ENCODE measurements around the gene CCDC170. TPM values are rescaled to one million over a fixed set of nuclear protein-coding genes. Genes with fewer than 3 reads are reported as not detected.

CCDC170 gene
- total RNA-seq, 2 experiments from 2014 or later, result not detected

DNA sequence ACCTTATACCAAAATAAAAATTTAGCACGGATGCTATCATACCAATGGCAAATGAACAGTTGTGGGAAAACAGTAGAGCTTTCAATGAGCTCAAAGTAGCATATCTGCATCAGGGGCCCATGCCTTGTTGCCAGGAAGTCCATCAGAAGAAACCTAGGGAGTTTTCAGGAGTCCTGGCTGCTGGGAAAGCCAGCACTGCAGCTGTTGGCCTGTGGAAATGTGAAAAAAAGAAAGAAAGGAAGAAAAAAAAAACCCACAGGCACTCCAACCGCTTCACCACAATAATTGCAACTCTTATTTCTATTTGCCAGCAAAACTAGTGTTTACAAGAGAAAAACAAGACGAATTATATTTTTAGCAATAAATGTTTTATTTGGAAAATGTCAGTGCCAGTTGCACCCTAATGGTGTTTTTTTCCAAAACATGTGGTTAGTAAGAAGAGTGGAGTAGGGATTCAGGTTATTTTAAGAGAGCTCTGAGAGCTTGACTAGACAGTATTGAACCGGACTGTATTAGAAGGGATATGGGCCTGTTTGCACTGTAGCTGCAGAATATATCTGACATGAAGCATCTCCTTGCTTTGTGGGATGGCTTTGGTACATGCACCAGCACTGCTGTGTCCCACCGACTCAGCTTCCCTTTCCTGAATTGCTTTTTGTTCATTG, 137.3 kb downstream of the CCDC170 start:
- Mint-ChIP-seq H3K27ac (no peak overlapping the region), H3K27me3 (ENCODE audit: low read depth) (peaks cover 13% of the 10 kb centered on the region), H3K4me1 (ENCODE audit: low read depth) (peaks cover 18% of the 10 kb centered on the region), H3K36me3 (ENCODE audit: low read depth) (no peaks in the 10 kb centered on the region), H3K4me3 (no peak overlapping the region), H3K9me3 (no peaks in the 10 kb centered on the region)
- no peak for DNase-seq
- CTCF ChIA-PET, result no interaction called here
- intact Hi-C loops (cut with micrococcal nuclease), result no loop called here

- Mint-ChIP-seq H3K4me3 (no peak overlapping the region), H3K9me3 (no peaks in the 10 kb centered on the region), H3K4me1 (ENCODE audit: low read depth) (peaks cover 16% of the 10 kb centered on the region), H3K27ac (no peak overlapping the region), H3K27me3 (ENCODE audit: low read depth) (peaks cover 16% of the 10 kb centered on the region), H3K36me3 (ENCODE audit: low read depth) (no peaks in the 10 kb centered on the region)
- intact Hi-C loops (cut with micrococcal nuclease), result no loop called here
- CTCF ChIA-PET, result interaction anchor here (0.8 kb wide), 1 partner anchor 44 kb away, joined by 4 read pairs; no protein-coding TSS in a partner anchor
- DNase-seq, result no peak
These were observed 138.7 kb downstream of the CCDC170 start for GRCh38 chr6:151632415-151632987.

GRCh38 chr6:151633526-151634335, 139.9 kb downstream of the CCDC170 start:
- Mint-ChIP-seq H3K4me3 (no peak overlapping the region), H3K9me3 (no peaks in the 10 kb centered on the region), H3K27ac (no peak overlapping the region), H3K27me3 (ENCODE audit: low read depth) (peaks cover 22% of the 10 kb centered on the region), H3K36me3 (ENCODE audit: low read depth) (no peaks in the 10 kb centered on the region), H3K4me1 (ENCODE audit: low read depth) (peaks cover 4% of the 10 kb centered on the region)
- DNase-seq, result no peak
- CTCF ChIA-PET, result interaction anchor here (0.8 kb wide), 1 partner anchor 43 kb away, joined by 4 read pairs; no protein-coding TSS in a partner anchor
- intact Hi-C loops (cut with micrococcal nuclease), result no loop called here

GRCh38 chr6:151634336-151634720, 140.5 kb downstream of the CCDC170 start:
- CTCF ChIA-PET, result no interaction called here
- Mint-ChIP-seq H3K27ac (no peak overlapping the region), H3K4me1 (ENCODE audit: low read depth) (peaks cover 2% of the 10 kb centered on the region), H3K9me3 (no peaks in the 10 kb centered on the region), H3K36me3 (ENCODE audit: low read depth) (no peaks in the 10 kb centered on the region), H3K27me3 (ENCODE audit: low read depth) (peaks cover 22% of the 10 kb centered on the region), H3K4me3 (no peak overlapping the region)
- intact Hi-C loops (cut with micrococcal nuclease), result no loop called here
- peak; percentile 13 for DNase-seq

DNA sequence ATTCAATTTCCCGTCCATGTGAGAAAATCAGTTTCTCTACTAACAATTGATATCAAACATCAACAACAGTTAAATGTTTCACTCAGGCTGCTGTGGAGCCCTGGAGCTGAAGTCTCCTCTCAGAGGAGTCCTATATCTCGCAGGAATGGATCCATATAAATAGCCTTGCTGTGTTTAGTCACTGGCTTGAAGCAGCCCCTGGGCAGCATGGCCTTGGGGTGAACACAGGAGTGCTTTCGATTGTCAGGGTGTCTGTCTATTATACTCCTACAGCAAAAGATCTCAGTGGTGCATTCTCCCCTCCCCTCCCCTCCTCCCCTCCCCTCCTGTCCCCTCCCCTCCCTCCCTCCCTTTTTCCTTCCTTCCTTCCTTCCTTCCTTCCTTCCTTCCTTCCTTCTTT, 141.9 kb downstream of the CCDC170 start:
- intact Hi-C loops (cut with micrococcal nuclease), result no loop called here
- no peaks in the 10 kb centered on the region for H3K36me3 Mint-ChIP-seq (ENCODE audit: low read depth)
- H3K4me1 Mint-ChIP-seq (ENCODE audit: low read depth), result peaks cover 2% of the 10 kb centered on the region
- CTCF ChIA-PET, result no interaction called here
- DNase-seq, result no peak
- H3K27me3 Mint-ChIP-seq (ENCODE audit: low read depth), result peaks cover 18% of the 10 kb centered on the region
- no peak overlapping the region for H3K4me3 Mint-ChIP-seq
- no peak overlapping the region for H3K27ac Mint-ChIP-seq
- H3K9me3 Mint-ChIP-seq, result peaks cover 2% of the 10 kb centered on the region

DNA sequence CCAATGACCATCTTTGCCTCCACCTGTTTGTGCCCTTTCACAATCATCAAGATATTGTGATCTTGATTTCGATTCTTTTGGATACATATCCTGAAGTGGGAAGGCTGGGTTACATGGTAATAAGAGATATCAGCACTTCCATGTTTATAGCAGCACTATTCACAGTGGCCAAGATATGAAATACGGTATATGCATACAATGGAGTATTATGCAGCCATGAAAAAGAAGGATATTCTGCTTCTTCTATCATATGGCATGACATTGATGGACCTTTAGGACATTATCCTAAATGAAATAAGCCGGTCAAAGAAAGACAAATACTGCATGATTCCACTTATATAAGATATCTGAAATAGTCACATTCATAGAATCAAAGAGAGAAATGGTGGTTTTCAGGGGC, 144.0 kb downstream of the CCDC170 start:
- Mint-ChIP-seq H3K4me3 (no peak overlapping the region), H3K27me3 (ENCODE audit: low read depth) (peaks cover 18% of the 10 kb centered on the region), H3K27ac (no peak overlapping the region), H3K36me3 (ENCODE audit: low read depth) (no peaks in the 10 kb centered on the region), H3K9me3 (peaks cover 2% of the 10 kb centered on the region), H3K4me1 (ENCODE audit: low read depth) (peaks cover 2% of the 10 kb centered on the region)
- no peak for DNase-seq
- intact Hi-C loops (cut with micrococcal nuclease), result no loop called here
- CTCF ChIA-PET, result no interaction called here

DNA sequence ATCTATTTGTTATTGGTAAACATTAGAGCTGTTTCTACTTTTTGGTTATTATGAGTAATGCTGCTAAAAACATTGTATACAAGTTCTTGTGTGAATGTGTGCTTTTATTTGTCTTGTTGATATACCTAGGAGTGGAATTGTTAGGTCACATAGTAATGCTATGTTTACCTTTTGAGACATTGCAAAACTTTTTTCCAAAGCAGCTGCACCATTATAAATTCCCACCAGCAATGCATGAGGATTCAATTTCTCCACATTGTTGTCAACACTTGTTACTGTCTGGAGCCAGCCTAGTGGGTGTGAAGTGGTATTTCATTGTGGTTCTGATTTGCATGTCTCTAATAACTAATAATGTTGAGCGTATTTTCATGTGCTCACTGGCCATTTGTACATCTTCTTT, 145.9 kb downstream of the CCDC170 start:
- Mint-ChIP-seq H3K27me3 (ENCODE audit: low read depth) (peaks cover 26% of the 10 kb centered on the region), H3K9me3 (peaks cover 2% of the 10 kb centered on the region), H3K36me3 (ENCODE audit: low read depth) (no peaks in the 10 kb centered on the region), H3K4me3 (no peak overlapping the region), H3K27ac (no peak overlapping the region), H3K4me1 (ENCODE audit: low read depth) (no peaks in the 10 kb centered on the region)
- no peak for DNase-seq
- intact Hi-C loops (cut with micrococcal nuclease), result no loop called here
- CTCF ChIA-PET, result no interaction called here

DNA sequence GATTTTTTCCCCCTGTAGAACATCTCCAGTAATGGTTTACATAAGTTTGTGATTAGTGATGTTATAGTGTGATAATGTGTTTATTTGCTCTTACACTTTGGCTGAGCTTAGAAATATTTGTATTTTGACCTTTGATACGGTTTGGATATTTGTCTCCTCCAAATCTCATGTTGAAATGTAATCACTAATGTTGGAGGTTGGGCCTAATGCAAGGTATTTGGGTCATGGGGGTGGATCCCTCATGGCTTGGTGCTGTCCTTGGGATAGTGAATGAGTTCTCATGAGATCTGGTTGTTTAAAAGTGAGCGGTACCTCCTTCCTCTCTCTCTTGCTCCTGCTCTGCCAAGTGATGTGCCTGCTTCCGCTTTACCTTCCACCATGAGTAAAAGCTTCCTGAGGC, 147.2 kb downstream of the CCDC170 start:
- Mint-ChIP-seq H3K9me3 (peaks cover 2% of the 10 kb centered on the region), H3K4me1 (ENCODE audit: low read depth) (no peaks in the 10 kb centered on the region), H3K27me3 (ENCODE audit: low read depth) (peaks cover 32% of the 10 kb centered on the region), H3K4me3 (no peak overlapping the region), H3K36me3 (ENCODE audit: low read depth) (no peaks in the 10 kb centered on the region), H3K27ac (no peak overlapping the region)
- CTCF ChIA-PET, result no interaction called here
- DNase-seq, result no peak
- intact Hi-C loops (cut with micrococcal nuclease), result no loop called here

DNA sequence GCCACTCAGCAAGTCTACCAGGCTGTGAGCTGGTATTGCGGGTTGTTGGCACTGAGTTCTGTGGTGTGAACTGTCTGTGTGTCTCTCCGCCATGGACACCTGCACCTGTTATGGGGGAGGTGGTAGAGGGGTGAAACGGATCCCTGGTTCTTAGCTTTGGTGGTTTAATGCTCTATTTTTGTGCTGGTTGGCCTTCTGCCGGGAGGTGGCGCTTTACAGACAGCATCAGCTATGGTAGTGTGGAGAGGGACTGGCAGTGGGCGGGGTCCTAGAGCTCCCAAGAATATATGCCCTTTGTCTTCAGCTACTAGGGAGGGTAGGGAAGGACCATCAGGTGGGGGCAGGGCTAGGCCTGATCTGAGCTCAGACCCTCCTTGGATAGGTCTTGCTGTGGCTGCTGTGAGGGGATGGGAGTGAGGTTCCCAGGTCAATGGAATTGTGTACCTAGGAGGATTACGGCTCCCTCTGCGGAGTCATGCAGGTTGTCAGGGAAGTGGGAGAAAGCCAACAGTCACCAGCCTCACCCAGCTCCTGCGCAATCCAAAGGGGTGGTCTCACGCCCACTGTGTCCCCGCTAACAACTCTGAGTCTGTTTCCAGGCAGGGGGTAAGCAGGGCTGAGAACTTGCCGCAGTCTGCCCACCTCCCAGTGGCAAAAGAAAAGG, 154.3 kb downstream of the CCDC170 start:
- H3K4me3 Mint-ChIP-seq, result no peak overlapping the region
- peak; percentile 31 for DNase-seq
- H3K36me3 Mint-ChIP-seq (ENCODE audit: low read depth), result no peaks in the 10 kb centered on the region
- H3K27ac Mint-ChIP-seq, result no peak overlapping the region
- CTCF ChIA-PET, result interaction anchor here (0.6 to 1.5 kb wide), 3 partner anchors 8 to 68 kb away, joined by 3 to 4 read pairs (median 4); no protein-coding TSS in a partner anchor
- peaks cover 40% of the 10 kb centered on the region for H3K27me3 Mint-ChIP-seq (ENCODE audit: low read depth)
- no peaks in the 10 kb centered on the region for H3K9me3 Mint-ChIP-seq
- H3K4me1 Mint-ChIP-seq (ENCODE audit: low read depth), result no peaks in the 10 kb centered on the region
- intact Hi-C loops (cut with micrococcal nuclease), result no loop called here

DNA sequence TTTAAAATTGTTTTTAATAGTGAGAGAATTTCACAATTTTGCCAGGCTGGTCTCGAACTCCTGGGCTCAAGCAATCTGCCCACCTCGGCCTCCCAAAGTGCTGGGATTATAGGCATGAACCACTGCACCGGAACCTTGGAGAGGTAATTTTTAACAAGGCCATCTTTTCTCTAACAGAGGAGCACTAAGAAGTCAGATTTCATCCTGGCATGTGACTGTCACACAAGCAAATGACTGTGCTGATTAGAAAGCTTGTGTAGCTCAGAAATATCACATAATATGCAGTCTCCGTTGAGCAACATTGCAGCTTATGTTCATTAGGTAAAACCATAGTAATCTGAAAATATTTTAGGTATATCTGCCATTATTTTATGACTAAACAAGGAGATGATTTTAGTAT, 156.0 kb downstream of the CCDC170 start:
- Mint-ChIP-seq H3K9me3 (peaks cover 6% of the 10 kb centered on the region), H3K4me1 (ENCODE audit: low read depth) (no peaks in the 10 kb centered on the region), H3K36me3 (ENCODE audit: low read depth) (peaks cover 3% of the 10 kb centered on the region), H3K4me3 (no peak overlapping the region), H3K27ac (no peak overlapping the region), H3K27me3 (ENCODE audit: low read depth) (peaks cover 35% of the 10 kb centered on the region)
- DNase-seq, result no peak
- CTCF ChIA-PET, result no interaction called here
- intact Hi-C loops (cut with micrococcal nuclease), result no loop called here

GRCh38 chr6:151651639-151652038, 157.8 kb downstream of the CCDC170 start:
- DNase-seq, result no peak
- CTCF ChIA-PET, result no interaction called here
- intact Hi-C loops (cut with micrococcal nuclease), result no loop called here
- no peak overlapping the region for H3K27ac Mint-ChIP-seq
- H3K4me1 Mint-ChIP-seq (ENCODE audit: low read depth), result no peaks in the 10 kb centered on the region
- no peak overlapping the region for H3K4me3 Mint-ChIP-seq
- peaks cover 3% of the 10 kb centered on the region for H3K36me3 Mint-ChIP-seq (ENCODE audit: low read depth)
- peaks cover 10% of the 10 kb centered on the region for H3K9me3 Mint-ChIP-seq
- peaks cover 24% of the 10 kb centered on the region for H3K27me3 Mint-ChIP-seq (ENCODE audit: low read depth)

- no peak for DNase-seq
- CTCF ChIA-PET, result no interaction called here
- no peaks in the 10 kb centered on the region for H3K4me1 Mint-ChIP-seq (ENCODE audit: low read depth)
- H3K9me3 Mint-ChIP-seq, result peaks cover 10% of the 10 kb centered on the region
- peaks cover 22% of the 10 kb centered on the region for H3K27me3 Mint-ChIP-seq (ENCODE audit: low read depth)
- intact Hi-C loops (cut with micrococcal nuclease), result no loop called here
- peaks cover 3% of the 10 kb centered on the region for H3K36me3 Mint-ChIP-seq (ENCODE audit: low read depth)
- no peak overlapping the region for H3K27ac Mint-ChIP-seq
- H3K4me3 Mint-ChIP-seq, result no peak overlapping the region
These were observed 158.5 kb downstream of the CCDC170 start for GRCh38 chr6:151652325-151652724.
